Colonic mucosa (tissue), 4 donors: Measurements from ENCODE around the gene DLX3. TPM values are rescaled to one million over a fixed set of nuclear protein-coding genes. Genes with fewer than 3 reads are reported as not detected.

Experiments used
- DNase-seq: peaks from one replicate; pipeline ENCODE4 v3.0.0-alpha.2; 2020
- H3K27ac ChIP-seq: fragments of 200-600 bp; one replicate; pipeline ENCODE4 v1.8.0; 2021
- H3K27me3 ChIP-seq: fragments of 200-600 bp; one replicate; pipeline ENCODE4 v1.8.0; 2021
- H3K36me3 ChIP-seq: fragments of 200-600 bp; one replicate; pipeline ENCODE4 v1.8.0; 2021
- H3K4me1 ChIP-seq: fragments of 200-600 bp; one replicate; pipeline ENCODE4 v1.8.0; 2021; ENCODE audit warnings: mild to moderate bottlenecking
- H3K4me3 ChIP-seq: fragments of 200-600 bp; one replicate; pipeline ENCODE4 v1.8.0; 2021
- H3K9ac ChIP-seq, 2 donors: one replicate each; pipeline ENCODE4 v1.7.0; 2013; ENCODE audit warnings: control low read depth in 2 of 2, low read depth in 2 of 2, low read length in 2 of 2
- H3K9me3 ChIP-seq: fragments of 200-600 bp; one replicate; pipeline ENCODE4 v1.8.0; 2021
- intact Hi-C: fragments of 100-400 bp; cut with DNase I; formaldehyde crosslinking; loops from one replicate; pipeline ENCODE4 v1.14.1; 2022
- total RNA-seq, 2 donors: library from RNA; stranded (reverse); fragmentation: NEBNext Ultra II Directional in 1 of 2; extraction: Animal tissue kit (Norgen Biotek cat#: 25700) in 1 of 2; gene quantifications; one replicate each; pipeline ENCODE4 v1.2.1, GENCODE V29; 2021
- TF ChIP-seq, protein P1 (sequence below): fragments of 200-600 bp; IDR thresholded peaks from one replicate; pipeline ENCODE4 v1.8.0; 2022; ENCODE audit warnings: antibody characterized with exemption, mild to moderate bottlenecking
- donor health status: healthy.
- donor health status: DM: no; HTN: no; CAD: no.
- donor health status: DM: no; HTN: no; CAD: no.

DLX3 gene
- total RNA-seq, 2 donors from 2014 or later, result 0.21 TPM; not detected in 1

DNA sequence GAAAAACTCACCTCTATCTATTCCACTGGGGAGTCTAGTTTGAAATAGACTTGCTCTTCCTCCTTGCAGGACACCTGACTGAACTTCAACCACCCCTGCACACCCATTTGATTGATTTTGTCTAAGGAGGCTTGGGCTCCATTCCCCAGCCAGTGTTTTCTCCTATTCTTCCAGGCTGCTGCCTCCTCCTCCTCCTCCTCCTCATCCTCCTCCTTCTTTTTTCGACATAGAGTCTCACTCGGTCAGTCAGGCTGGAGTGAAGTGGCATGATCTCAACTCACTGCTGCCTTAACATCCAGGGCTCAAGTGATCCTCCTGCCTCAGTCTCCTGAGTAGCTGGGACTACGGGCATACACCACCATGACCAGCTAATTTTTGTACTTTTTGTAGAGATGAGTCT is 27.8 kb downstream of the DLX3 start:
- Histone ChIP-seq H3K27ac (no peak overlapping the region), H3K9ac (no peak overlapping the region), H3K9me3 (no peaks in the 10 kb centered on the region), H3K4me1 (peaks cover 10% of the 10 kb centered on the region), H3K27me3 (peaks cover 93% of the 10 kb centered on the region), H3K36me3 (no peaks in the 10 kb centered on the region), H3K4me3 (no peak overlapping the region)
- no peak for DNase-seq
- TF ChIP-seq, protein P1, sequence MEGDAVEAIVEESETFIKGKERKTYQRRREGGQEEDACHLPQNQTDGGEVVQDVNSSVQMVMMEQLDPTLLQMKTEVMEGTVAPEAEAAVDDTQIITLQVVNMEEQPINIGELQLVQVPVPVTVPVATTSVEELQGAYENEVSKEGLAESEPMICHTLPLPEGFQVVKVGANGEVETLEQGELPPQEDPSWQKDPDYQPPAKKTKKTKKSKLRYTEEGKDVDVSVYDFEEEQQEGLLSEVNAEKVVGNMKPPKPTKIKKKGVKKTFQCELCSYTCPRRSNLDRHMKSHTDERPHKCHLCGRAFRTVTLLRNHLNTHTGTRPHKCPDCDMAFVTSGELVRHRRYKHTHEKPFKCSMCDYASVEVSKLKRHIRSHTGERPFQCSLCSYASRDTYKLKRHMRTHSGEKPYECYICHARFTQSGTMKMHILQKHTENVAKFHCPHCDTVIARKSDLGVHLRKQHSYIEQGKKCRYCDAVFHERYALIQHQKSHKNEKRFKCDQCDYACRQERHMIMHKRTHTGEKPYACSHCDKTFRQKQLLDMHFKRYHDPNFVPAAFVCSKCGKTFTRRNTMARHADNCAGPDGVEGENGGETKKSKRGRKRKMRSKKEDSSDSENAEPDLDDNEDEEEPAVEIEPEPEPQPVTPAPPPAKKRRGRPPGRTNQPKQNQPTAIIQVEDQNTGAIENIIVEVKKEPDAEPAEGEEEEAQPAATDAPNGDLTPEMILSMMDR, result no peak
- intact Hi-C loops, result no loop called here

DNA sequence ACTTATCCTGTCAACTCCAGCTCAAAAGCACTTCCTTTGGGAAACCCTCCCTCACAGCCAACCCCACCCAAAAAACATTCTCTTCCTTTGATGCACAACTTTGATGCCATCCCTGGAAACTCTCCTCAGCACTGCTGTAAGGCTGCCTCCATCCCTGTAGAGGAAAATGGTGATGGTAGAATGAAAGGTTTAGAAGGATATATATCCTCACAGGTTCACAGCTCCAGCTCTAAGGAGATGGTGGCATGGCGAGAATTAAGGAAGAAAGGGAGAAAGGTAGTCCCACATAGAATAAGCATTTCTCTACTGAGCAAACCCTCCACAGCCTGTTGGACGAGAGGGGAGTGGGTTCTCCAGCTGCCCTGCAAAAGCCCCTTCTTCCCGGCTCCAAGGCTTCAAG is 28.3 kb downstream of the DLX3 start:
- Histone ChIP-seq H3K4me3 (no peak overlapping the region), H3K9me3 (no peaks in the 10 kb centered on the region), H3K27ac (no peak overlapping the region), H3K36me3 (no peaks in the 10 kb centered on the region), H3K27me3 (peaks cover 88% of the 10 kb centered on the region), H3K4me1 (peaks cover 10% of the 10 kb centered on the region), H3K9ac (no peak overlapping the region)
- intact Hi-C loops, result no loop called here
- DNase-seq, result no peak
- TF ChIP-seq, protein P1, result no peak

- Histone ChIP-seq H3K36me3 (no peaks in the 10 kb centered on the region), H3K4me1 (peaks cover 10% of the 10 kb centered on the region), H3K9ac (no peak overlapping the region), H3K9me3 (no peaks in the 10 kb centered on the region), H3K27me3 (peaks cover 76% of the 10 kb centered on the region), H3K27ac (no peak overlapping the region), H3K4me3 (no peak overlapping the region)
- intact Hi-C loops, result no loop called here
- no peak for DNase-seq
- TF ChIP-seq, protein P1, result no peak
These were observed 29.5 kb downstream of the DLX3 start for GRCh38 chr17:49965524-49965909.

GRCh38 chr17:49964769-49965523 is 30.1 kb downstream of the DLX3 start:
- H3K36me3 ChIP-seq, result no peaks in the 10 kb centered on the region
- H3K9me3 ChIP-seq, result no peaks in the 10 kb centered on the region
- no peak overlapping the region for H3K9ac ChIP-seq
- no peak overlapping the region for H3K27ac ChIP-seq
- H3K4me3 ChIP-seq, result no peak overlapping the region
- peaks cover 10% of the 10 kb centered on the region for H3K4me1 ChIP-seq
- no peak for DNase-seq
- TF ChIP-seq, protein P1, result no peak
- H3K27me3 ChIP-seq, result peaks cover 70% of the 10 kb centered on the region
- intact Hi-C loops, result no loop called here

GRCh38 chr17:49964303-49964768 is 30.7 kb downstream of the DLX3 start:
- intact Hi-C loops, result no loop called here
- Histone ChIP-seq H3K27me3 (peaks cover 64% of the 10 kb centered on the region), H3K4me1 (peaks cover 8% of the 10 kb centered on the region), H3K4me3 (no peak overlapping the region), H3K36me3 (no peaks in the 10 kb centered on the region), H3K9me3 (no peaks in the 10 kb centered on the region), H3K9ac (no peak overlapping the region), H3K27ac (no peak overlapping the region)
- TF ChIP-seq, protein P1, result no peak
- DNase-seq, result no peak
